Adipocyte (in vitro differentiated cells): Measurements from ENCODE around the gene JADE3.

Experiments used
- DNase-seq: peaks from one replicate; pipeline ENCODE4 v3.0.0-alpha.2; 2015; ENCODE audit warnings: low read depth
- H3K27me3 ChIP-seq: replicated peaks from 2 replicates; pipeline ENCODE4 v1.7.0; 2013; ENCODE audit warnings: mild to moderate bottlenecking, low read length, moderate library complexity; ENCODE audit not compliant: control insufficient read depth, insufficient read depth
- H3K36me3 ChIP-seq: 2 replicates; pipeline ENCODE4 v1.7.0; 2013; ENCODE audit warnings: low read length, mild to moderate bottlenecking, moderate library complexity; ENCODE audit not compliant: control insufficient read depth, insufficient read depth, severe bottlenecking
- H3K4me1 ChIP-seq: 2 replicates; pipeline ENCODE4 v1.7.0; 2013; ENCODE audit warnings: mild to moderate bottlenecking, low read length, moderate library complexity; ENCODE audit not compliant: control insufficient read depth, insufficient read depth
- H3K4me3 ChIP-seq: 2 replicates; pipeline ENCODE4 v1.7.0; 2013; ENCODE audit warnings: mild to moderate bottlenecking, low read length, moderate library complexity
- H3K9ac ChIP-seq: 2 replicates; pipeline ENCODE4 v1.7.0; 2013; ENCODE audit warnings: mild to moderate bottlenecking, low read length, moderate library complexity
- H3K9me3 ChIP-seq: 2 replicates; pipeline ENCODE4 v1.7.0; 2013; ENCODE audit warnings: mild to moderate bottlenecking, low read length, moderate library complexity; ENCODE audit not compliant: control insufficient read depth

The JADE3 gene

DNA sequence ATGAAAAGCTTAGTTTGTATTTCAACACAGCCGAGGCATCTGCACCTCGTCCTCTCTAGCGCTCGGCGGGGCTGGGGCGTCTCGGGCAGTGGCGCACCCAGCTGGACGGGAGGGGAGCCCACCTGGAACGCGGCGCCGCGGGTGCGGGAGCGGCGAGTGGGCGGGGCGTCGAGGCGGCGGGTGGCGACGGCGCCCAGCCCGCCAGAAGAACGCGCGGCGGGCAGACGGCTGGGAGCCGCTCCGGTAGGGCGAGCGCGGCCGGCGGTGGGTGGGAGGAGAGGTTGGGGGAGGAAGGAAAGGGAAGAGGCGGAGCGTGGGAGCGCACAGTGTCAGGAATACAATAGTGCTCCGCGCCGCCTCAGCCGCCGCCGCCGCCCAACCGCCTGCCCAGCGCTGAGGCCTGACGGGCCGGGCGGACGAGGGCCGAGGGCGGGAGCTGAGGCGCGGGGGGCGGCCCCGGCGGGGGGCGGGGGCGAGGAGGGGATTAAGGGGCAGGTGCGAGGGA, at the start of gene JADE3:
Gene JADE3, plus strand, starts transcription at position 324 of the 505 bp plus-strand sequence. CDS start 72,474 bp downstream, outside the sequence.
- Histone ChIP-seq H3K27me3 (peaks cover 15% of the 10 kb centered on the region), H3K9me3 (no peaks in the 10 kb centered on the region), H3K4me3 (peak within 1 kb of the TSS; percentile 83), H3K4me1 (peaks cover 8% of the 10 kb centered on the region), H3K9ac (peak within 1 kb of the TSS; percentile 75), H3K36me3 (no peaks in the 10 kb centered on the region)
- DNase-seq: peak; percentile 86

DNA sequence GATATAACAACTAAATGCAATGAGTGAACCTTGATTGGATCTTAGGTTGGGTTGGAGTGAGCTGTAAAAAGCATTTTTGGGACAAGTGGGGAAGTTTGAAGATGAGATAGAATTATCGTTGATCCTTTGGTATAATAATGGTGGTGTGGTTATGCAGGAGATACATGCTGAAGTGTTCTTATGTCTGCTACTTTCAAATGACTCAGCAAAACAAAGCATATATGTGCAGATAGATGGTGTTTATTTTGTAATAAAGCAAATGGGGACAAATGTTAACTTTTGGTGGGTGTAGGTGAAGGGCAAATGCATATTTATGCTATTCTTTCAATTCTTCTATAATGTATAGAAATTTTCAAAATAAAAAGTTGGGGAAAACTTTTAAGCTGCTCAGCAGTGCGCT, 49.1 kb upstream of the JADE3 start:
- Histone ChIP-seq H3K27me3 (no peaks in the 10 kb centered on the region), H3K9ac (no peak overlapping the region), H3K9me3 (no peaks in the 10 kb centered on the region), H3K36me3 (peaks cover 8% of the 10 kb centered on the region), H3K4me3 (no peak overlapping the region), H3K4me1 (no peaks in the 10 kb centered on the region)
- DNase-seq: no peak

DNA sequence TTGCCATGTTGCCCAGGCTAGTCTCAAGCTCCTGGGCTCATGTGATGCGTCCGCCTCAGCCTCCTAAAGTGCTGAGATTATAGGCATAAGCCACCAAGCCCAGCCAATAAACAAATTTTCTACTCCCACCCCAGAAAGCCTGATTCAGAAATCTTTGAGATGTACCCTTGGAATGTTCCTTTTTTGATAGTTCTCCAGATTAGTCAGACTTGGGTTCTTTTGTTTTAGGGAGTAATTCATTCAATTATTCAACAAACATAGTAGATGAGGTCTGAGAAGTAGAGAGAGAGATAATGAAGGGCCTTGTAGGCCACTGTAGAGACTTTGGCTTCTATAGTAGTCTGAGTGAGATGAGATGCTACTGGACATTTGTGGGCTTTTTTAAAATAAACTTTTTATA, 47.6 kb upstream of the JADE3 start:
- no peaks in the 10 kb centered on the region for H3K27me3 ChIP-seq
- no peak for DNase-seq
- no peak overlapping the region for H3K4me3 ChIP-seq
- H3K9ac ChIP-seq: no peak overlapping the region
- H3K4me1 ChIP-seq: no peaks in the 10 kb centered on the region
- H3K9me3 ChIP-seq: no peaks in the 10 kb centered on the region
- H3K36me3 ChIP-seq: peaks cover 8% of the 10 kb centered on the region

DNA sequence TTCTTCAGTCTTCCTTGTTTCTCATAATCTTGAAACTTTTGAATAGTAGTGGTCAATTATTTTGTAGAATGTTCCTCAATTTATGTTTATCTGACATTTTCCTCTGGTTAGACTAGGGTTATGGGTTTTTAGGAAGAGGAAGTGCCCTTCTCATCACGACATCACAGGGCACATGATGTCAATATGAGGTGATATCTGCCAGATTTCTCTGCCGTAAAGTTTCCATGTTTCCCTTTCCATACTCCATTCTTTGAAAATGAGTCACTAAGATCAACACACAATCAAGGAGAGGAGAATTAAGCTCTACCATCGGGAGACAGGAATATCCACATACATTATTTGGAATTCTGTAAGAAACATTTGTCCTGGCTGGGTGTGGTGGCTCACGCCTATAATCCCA, 46.9 kb upstream of the JADE3 start:
- no peak overlapping the region for H3K9ac ChIP-seq
- no peaks in the 10 kb centered on the region for H3K9me3 ChIP-seq
- no peaks in the 10 kb centered on the region for H3K27me3 ChIP-seq
- peak; percentile 44 for DNase-seq
- no peaks in the 10 kb centered on the region for H3K4me1 ChIP-seq
- H3K4me3 ChIP-seq: no peak overlapping the region
- H3K36me3 ChIP-seq: peaks cover 8% of the 10 kb centered on the region

DNA sequence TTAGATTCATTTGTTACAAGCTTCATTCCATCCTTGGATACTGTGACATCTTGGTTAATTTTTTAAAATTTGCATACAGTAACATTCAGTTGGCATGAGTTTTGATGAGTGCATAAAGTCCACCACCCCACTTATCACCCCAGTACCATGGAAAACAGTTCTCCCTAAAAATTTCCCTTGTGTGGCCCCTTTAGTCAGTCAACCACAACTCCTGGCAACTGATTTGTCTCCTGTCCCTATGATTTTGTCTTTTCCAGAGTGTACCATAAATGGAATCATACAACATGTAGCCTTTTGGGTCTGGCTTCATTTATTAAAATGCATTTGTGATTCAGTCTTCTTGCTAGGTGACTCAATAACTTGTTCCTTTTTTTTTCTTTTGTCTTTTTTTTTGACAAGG, 45.5 kb upstream of the JADE3 start:
- H3K9ac ChIP-seq: no peak overlapping the region
- no peaks in the 10 kb centered on the region for H3K9me3 ChIP-seq
- DNase-seq: no peak
- H3K36me3 ChIP-seq: peaks cover 4% of the 10 kb centered on the region
- no peaks in the 10 kb centered on the region for H3K4me1 ChIP-seq
- H3K27me3 ChIP-seq: no peaks in the 10 kb centered on the region
- no peak overlapping the region for H3K4me3 ChIP-seq

DNA sequence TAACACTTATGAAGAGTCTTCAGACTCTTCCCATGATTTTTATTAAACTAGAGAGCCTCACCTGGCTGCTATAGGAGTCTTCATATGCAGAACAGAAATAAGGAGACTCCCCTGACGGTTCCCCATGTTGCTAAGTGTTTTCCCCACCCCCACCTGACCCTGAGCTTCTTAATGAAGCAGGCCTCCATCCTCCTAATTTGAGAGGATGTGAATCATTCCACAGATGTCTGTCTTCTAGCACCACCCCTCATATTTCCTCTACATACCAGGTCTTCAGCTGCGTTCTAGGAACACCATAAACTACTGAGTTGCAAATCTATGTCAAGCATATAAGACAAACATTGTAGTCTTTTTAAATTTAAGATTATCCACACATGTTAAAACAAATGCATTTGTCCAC, 38.5 kb upstream of the JADE3 start:
- Histone ChIP-seq H3K36me3 (no peaks in the 10 kb centered on the region), H3K27me3 (no peaks in the 10 kb centered on the region), H3K4me1 (peaks cover 2% of the 10 kb centered on the region), H3K4me3 (no peak overlapping the region), H3K9me3 (no peaks in the 10 kb centered on the region), H3K9ac (no peak overlapping the region)
- no peak for DNase-seq

DNA sequence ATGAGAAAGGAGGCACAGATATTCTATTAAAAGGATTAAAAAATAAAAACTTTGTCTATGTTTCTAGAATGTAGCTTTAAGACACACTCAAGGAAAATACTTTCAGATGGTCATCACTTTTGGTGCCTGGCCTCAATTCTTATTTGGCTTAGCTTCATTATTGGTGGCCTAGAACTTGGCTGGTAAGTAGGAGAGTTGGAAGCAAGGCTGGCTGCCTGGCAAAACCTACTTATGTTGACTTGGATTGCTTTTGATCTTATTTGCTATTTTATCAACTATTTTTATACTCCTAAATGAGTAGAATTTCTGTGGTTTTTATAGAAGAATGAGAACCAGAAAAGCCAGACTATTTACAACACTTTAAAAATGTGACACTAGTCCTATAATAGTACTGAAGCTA, 35.3 kb upstream of the JADE3 start:
- H3K4me1 ChIP-seq: peaks cover 2% of the 10 kb centered on the region
- DNase-seq: no peak
- H3K27me3 ChIP-seq: no peaks in the 10 kb centered on the region
- no peak overlapping the region for H3K4me3 ChIP-seq
- H3K9ac ChIP-seq: no peak overlapping the region
- H3K9me3 ChIP-seq: no peaks in the 10 kb centered on the region
- peaks cover 5% of the 10 kb centered on the region for H3K36me3 ChIP-seq

DNA sequence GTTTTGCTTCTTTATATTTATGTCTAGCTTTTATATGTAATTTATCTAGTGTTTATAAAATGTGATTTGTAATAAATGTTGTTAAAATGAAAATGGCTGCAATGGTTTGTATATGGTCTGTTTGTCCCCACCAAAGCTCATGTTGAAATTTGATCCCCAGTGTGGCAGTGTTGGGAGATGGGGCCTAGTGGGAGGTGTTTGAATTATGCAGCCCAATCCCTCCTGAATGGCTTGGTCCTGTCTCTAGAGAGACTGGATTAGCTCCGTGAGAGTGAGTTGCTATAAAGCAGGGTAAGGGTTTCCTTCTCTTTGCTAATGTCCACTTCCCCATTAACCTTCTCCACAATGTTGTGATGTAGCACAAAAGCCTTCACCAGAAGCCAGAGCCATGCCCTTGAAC, 30.0 kb upstream of the JADE3 start:
- no peak for DNase-seq
- no peaks in the 10 kb centered on the region for H3K4me1 ChIP-seq

DNA sequence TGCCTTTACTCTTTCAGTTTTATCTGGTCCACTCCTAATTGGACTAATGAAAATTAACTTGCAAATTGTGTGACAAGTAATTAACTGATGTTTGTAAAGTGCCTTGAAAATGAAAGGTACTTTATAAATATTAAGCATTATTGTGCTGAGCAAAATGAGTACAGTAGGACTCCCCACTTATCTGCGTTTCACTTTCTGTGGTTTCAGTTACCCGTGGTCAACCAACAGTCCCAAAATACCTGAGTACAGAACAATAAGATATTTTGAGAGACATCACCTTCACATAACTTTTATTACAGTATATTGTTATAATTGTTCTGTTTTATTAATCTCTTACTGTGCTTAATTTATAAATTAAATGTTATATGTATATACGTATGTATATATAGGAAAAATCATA, 27.4 kb upstream of the JADE3 start:
- H3K4me1 ChIP-seq: no peaks in the 10 kb centered on the region
- peaks cover 10% of the 10 kb centered on the region for H3K36me3 ChIP-seq
- no peak overlapping the region for H3K9ac ChIP-seq
- DNase-seq: no peak
- peaks cover 3% of the 10 kb centered on the region for H3K27me3 ChIP-seq
- no peaks in the 10 kb centered on the region for H3K9me3 ChIP-seq
- no peak overlapping the region for H3K4me3 ChIP-seq

More for the DNA sequence above, 30.0 kb upstream of the JADE3 start:
- Histone ChIP-seq H3K36me3 (peaks cover 10% of the 10 kb centered on the region), H3K9ac (no peak overlapping the region), H3K27me3 (no peaks in the 10 kb centered on the region), H3K9me3 (no peaks in the 10 kb centered on the region), H3K4me3 (no peak overlapping the region)

DNA sequence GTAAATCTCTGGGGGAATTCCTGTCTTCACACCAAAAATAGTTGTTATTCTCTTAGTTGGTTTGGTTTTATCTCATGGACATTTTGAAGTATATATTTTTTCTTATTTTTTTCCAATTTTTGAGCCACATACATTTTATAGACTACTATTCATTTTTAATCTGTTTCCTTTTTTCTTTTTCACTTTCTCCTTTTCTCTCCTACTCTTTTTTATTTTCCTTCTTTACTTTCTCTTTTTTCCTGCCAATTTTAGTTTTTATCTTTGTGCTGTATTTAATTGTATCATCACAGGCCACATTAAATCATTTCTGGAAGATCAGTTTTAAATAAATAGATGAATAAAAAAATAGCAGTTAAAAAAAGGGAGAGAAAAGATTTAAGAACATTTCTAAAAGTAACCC, 14.0 kb upstream of the JADE3 start:
- H3K36me3 ChIP-seq: no peaks in the 10 kb centered on the region
- no peaks in the 10 kb centered on the region for H3K9me3 ChIP-seq
- H3K9ac ChIP-seq: no peak overlapping the region
- H3K27me3 ChIP-seq: peaks cover 24% of the 10 kb centered on the region
- H3K4me3 ChIP-seq: no peak overlapping the region
- DNase-seq: no peak
- H3K4me1 ChIP-seq: no peaks in the 10 kb centered on the region

DNA sequence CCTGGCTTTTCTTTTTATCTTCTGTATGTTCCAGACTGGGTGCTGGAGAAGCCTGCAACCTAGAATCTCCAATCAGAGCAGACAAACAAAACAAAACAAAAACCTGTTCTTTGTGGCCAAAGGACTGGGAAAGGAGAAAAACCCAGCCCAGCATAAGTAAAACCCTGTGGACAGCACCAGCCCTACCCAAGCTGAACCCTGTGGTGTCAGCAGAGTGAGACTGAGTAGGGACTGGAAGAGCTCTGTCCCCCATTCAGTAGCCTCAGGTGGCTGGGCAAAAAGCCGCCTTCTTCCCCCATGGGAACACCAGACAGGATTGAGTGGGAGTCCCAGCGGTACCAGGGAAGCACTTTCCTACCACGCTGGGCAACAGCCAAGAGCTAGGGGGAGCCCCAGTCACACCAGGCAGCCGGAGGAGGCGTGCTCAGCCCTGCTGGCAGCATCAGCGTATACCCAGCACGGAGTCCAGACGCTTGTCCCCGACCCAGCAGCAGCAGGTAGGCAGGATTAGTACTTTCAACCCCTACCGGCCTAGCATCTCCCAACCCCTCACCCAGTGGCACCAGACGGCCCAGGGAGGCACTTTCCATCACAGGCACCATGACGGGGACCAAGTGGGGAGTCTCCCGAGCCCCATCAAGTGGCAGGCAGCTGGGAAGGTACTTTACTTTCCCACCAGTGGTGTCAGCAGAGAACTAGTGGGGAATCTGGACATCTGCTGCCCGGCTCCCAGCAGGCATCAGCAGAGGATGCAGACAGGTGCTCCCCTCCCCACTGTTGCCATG, 8.6 kb upstream of the JADE3 start:
- Histone ChIP-seq H3K4me3 (peak overlapping the region; percentile 71), H3K4me1 (no peaks in the 10 kb centered on the region), H3K9me3 (no peaks in the 10 kb centered on the region), H3K9ac (no peak overlapping the region), H3K36me3 (no peaks in the 10 kb centered on the region), H3K27me3 (peaks cover 15% of the 10 kb centered on the region)
- peak; percentile 82 for DNase-seq

DNA sequence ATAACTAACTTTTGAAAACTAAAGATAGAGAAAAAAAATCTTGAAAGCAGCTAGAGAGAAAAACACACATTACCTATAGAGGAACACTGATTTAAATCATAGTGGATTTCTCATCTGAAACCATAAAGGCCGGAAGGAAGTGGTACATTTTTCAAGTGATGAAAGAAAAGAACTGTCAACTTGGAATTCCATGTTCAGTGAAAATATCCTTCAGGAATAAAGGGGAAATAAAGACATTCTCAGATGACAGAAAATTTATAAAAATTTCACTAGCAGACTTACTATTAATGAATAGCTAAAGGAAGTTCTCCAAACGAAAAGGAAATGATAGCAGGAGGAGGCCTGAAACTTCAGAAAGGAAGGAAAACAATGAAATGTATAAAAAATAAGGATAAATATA, 7.6 kb upstream of the JADE3 start:
- H3K4me1 ChIP-seq: no peaks in the 10 kb centered on the region
- peaks cover 18% of the 10 kb centered on the region for H3K27me3 ChIP-seq
- H3K9ac ChIP-seq: no peak overlapping the region
- no peaks in the 10 kb centered on the region for H3K9me3 ChIP-seq
- no peak overlapping the region for H3K4me3 ChIP-seq
- no peak for DNase-seq
- no peaks in the 10 kb centered on the region for H3K36me3 ChIP-seq
